OCI-LY7 (cell line): ENCODE data around the gene TNFAIP8L3.

Source experiments
- EZH2phosphoT487 ChIP-seq: fragments of 200-600 bp; sonication (generic); IDR thresholded peaks from 2 replicates; pipeline ENCODE4 v1.6.1; 2018; ENCODE audit warnings: low read depth, borderline replicate concordance, mild to moderate bottlenecking, mixed run types, antibody characterized with exemption, low read length, moderate library complexity, mixed read lengths
- TF ChIP-seq, protein P1 (sequence below): fragments of 200-600 bp; sonication (generic); conservative IDR thresholded peaks from 2 replicates; pipeline ENCODE4 v1.5.1; 2014; ENCODE audit warnings: mild to moderate bottlenecking, antibody characterized with exemption, low read length, moderate library complexity, mixed read lengths

- TF ChIP-seq, protein P1, sequence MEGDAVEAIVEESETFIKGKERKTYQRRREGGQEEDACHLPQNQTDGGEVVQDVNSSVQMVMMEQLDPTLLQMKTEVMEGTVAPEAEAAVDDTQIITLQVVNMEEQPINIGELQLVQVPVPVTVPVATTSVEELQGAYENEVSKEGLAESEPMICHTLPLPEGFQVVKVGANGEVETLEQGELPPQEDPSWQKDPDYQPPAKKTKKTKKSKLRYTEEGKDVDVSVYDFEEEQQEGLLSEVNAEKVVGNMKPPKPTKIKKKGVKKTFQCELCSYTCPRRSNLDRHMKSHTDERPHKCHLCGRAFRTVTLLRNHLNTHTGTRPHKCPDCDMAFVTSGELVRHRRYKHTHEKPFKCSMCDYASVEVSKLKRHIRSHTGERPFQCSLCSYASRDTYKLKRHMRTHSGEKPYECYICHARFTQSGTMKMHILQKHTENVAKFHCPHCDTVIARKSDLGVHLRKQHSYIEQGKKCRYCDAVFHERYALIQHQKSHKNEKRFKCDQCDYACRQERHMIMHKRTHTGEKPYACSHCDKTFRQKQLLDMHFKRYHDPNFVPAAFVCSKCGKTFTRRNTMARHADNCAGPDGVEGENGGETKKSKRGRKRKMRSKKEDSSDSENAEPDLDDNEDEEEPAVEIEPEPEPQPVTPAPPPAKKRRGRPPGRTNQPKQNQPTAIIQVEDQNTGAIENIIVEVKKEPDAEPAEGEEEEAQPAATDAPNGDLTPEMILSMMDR = no peak
- no peak for TF ChIP-seq EZH2phosphoT487
Measured at GRCh38 chr15:51090753-51091152, 4.0 kb downstream of the TNFAIP8L3 start.
